Measurements from ENCODE around the gene GCH1. TPM values are rescaled to one million over a fixed set of nuclear protein-coding genes. Genes with fewer than 3 reads are reported as not detected.

GCH1 gene
- polyA plus RNA-seq, 3 donors from 2014 or later = 41.7 to 53.2 (median 52.0) TPM

Other genes starting within 250 kb of the GCH1 start
- gene WDHD1, start 124.3 kb upstream of the GCH1 start, polyA plus RNA-seq = 1 to 10 TPM in 2 of 3 donors, under 1 TPM in 1; 0.72 to 7.2 (median 6.6) TPM
- gene SOCS4, start 124.4 kb upstream of the GCH1 start, polyA plus RNA-seq = 1 to 10 TPM; 1.1 to 2.5 (median 1.3) TPM
- gene MAPK1IP1L, start 148.8 kb upstream of the GCH1 start, polyA plus RNA-seq = 10 to 100 TPM; 50.0 to 85.0 (median 79.7) TPM
- 10 to 100 TPM; 23.3 to 58.2 (median 40.5) TPM for gene LGALS3, start 226.4 kb upstream of the GCH1 start, polyA plus RNA-seq